A673 (cell line): ENCODE measurements around the gene NHS. TPM values are rescaled to one million over a fixed set of nuclear protein-coding genes. Genes with fewer than 3 reads are reported as not detected.
"Not testable (repeated sequence)": the region's sequence is repeated elsewhere in the genome, so short reads cannot be mapped to it uniquely, and the experiment has no call there.

Source experiments
- BruUV-seq: library from RNA; stranded (reverse); fragments of 400-500 nt; replicated peaks from 2 replicates; lab custom pipeline; 2021; lab: Mats Ljungman, UMichigan
- CTCF ChIA-PET: fragments of 300-600 bp; sonication (Branson Sonifier 250); formaldehyde crosslinking; loops from one replicate; lab custom pipeline; 2022; ENCODE audit warnings: antibody characterized with exemption; lab: Charles Lee
- POLR2A ChIA-PET: fragments of 300-600 bp; sonication (Branson Sonifier 250); formaldehyde crosslinking; loops from one replicate; lab custom pipeline; 2022; ENCODE audit warnings: antibody characterized with exemption; ENCODE audit not compliant: low non-redundant PET; lab: Charles Lee
- DNase-seq: peaks from one replicate; pipeline ENCODE4 v3.0.0-alpha.2; 2015; ENCODE audit warnings: low spot score
- H3K27ac ChIP-seq: fragments of 200-600 bp; sonication (generic); 2 replicates; pipeline ENCODE4 v1.5.1; 2016; ENCODE audit warnings: mixed run types, low read depth, mild to moderate bottlenecking, mixed read lengths, antibody characterized with exemption, low read length; ENCODE audit not compliant: poor library complexity, severe bottlenecking
- H3K27me3 ChIP-seq: fragments of 200-600 bp; sonication (generic); replicated peaks from 2 replicates; pipeline ENCODE4 v1.6.1; 2017; ENCODE audit warnings: mixed run types, low read depth, mild to moderate bottlenecking, mixed read lengths, antibody characterized with exemption, low read length; ENCODE audit not compliant: insufficient read depth, poor library complexity
- H3K36me3 ChIP-seq: fragments of 200-600 bp; sonication (generic); 2 replicates; pipeline ENCODE4 v1.6.1; 2016; ENCODE audit warnings: mixed run types, mild to moderate bottlenecking, mixed read lengths, antibody characterized with exemption, low read length; ENCODE audit not compliant: insufficient read depth, poor library complexity, severe bottlenecking
- H3K4me1 ChIP-seq: fragments of 200-600 bp; sonication (generic); 2 replicates; pipeline ENCODE4 v1.6.1; 2017; ENCODE audit warnings: mixed run types, mild to moderate bottlenecking, mixed read lengths, antibody characterized with exemption, low read length; ENCODE audit not compliant: insufficient read depth, poor library complexity, severe bottlenecking
- H3K4me3 ChIP-seq: fragments of 200-600 bp; sonication (generic); 2 replicates; pipeline ENCODE4 v1.5.1; 2016; ENCODE audit warnings: low read depth, mixed run types, mild to moderate bottlenecking, mixed read lengths, low read length; ENCODE audit not compliant: poor library complexity, severe bottlenecking
- H3K9me3 ChIP-seq: fragments of 200-600 bp; sonication (generic); 2 replicates; pipeline ENCODE4 v1.6.1; 2016; ENCODE audit warnings: mixed run types, low read depth, mild to moderate bottlenecking, mixed read lengths, antibody characterized with exemption, low read length; ENCODE audit not compliant: poor library complexity, severe bottlenecking
- EZH2 ChIP-seq: fragments of 200-600 bp; sonication (generic); IDR thresholded peaks from 2 replicates; pipeline ENCODE4 v1.6.1; 2017; ENCODE audit warnings: borderline replicate concordance, low read depth, mild to moderate bottlenecking, mixed read lengths, antibody characterized with exemption, low read length; ENCODE audit not compliant: poor library complexity, severe bottlenecking
- intact Hi-C: fragments of 100-400 bp; cut with micrococcal nuclease; formaldehyde crosslinking; loops from one replicate; pipeline ENCODE4 v1.10.0; 2022; ENCODE audit not compliant: unreplicated experiment
- total RNA-seq: library from RNA; stranded (reverse); gene quantifications from 2 replicates; pipeline ENCODE4 v1.2.3, GENCODE V29; 2021
- TF ChIP-seq, protein P1 (sequence below): fragments of 300-800, 200-600 bp; sonication (generic); conservative IDR thresholded peaks from 2 replicates; pipeline ENCODE4 v1.5.1; 2017; ENCODE audit warnings: low read depth, mild to moderate bottlenecking, antibody characterized with exemption, low read length, moderate library complexity, mixed read lengths

NHS gene
- total RNA-seq, 1 experiment from 2014 or later: 0.37 TPM

GRCh38 chrX:17567821-17568220, 192.8 kb downstream of the NHS start:
- no peak overlapping the region for H3K27ac ChIP-seq
- no peak for DNase-seq
- intact Hi-C loops: no loop called here
- TF ChIP-seq, protein P1, sequence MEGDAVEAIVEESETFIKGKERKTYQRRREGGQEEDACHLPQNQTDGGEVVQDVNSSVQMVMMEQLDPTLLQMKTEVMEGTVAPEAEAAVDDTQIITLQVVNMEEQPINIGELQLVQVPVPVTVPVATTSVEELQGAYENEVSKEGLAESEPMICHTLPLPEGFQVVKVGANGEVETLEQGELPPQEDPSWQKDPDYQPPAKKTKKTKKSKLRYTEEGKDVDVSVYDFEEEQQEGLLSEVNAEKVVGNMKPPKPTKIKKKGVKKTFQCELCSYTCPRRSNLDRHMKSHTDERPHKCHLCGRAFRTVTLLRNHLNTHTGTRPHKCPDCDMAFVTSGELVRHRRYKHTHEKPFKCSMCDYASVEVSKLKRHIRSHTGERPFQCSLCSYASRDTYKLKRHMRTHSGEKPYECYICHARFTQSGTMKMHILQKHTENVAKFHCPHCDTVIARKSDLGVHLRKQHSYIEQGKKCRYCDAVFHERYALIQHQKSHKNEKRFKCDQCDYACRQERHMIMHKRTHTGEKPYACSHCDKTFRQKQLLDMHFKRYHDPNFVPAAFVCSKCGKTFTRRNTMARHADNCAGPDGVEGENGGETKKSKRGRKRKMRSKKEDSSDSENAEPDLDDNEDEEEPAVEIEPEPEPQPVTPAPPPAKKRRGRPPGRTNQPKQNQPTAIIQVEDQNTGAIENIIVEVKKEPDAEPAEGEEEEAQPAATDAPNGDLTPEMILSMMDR: no peak
- H3K4me3 ChIP-seq: no peak overlapping the region
- no peaks in the 10 kb centered on the region for H3K27me3 ChIP-seq
- no peaks in the 10 kb centered on the region for H3K36me3 ChIP-seq
- POLR2A ChIA-PET: no interaction called here
- H3K4me1 ChIP-seq: no peaks in the 10 kb centered on the region
- no TSS peak for BruUV-seq
- CTCF ChIA-PET: no interaction called here
- H3K9me3 ChIP-seq: no peaks in the 10 kb centered on the region

- BruUV-seq, H3K4me3 ChIP-seq, DNase-seq, POLR2A ChIA-PET, H3K27ac ChIP-seq, H3K4me1 ChIP-seq, intact Hi-C loops, H3K9me3 ChIP-seq, H3K27me3 ChIP-seq, CTCF ChIA-PET, H3K36me3 ChIP-seq: not testable (repeated sequence)
These were observed 193.8 kb downstream of the NHS start for GRCh38 chrX:17568804-17569203.

DNA sequence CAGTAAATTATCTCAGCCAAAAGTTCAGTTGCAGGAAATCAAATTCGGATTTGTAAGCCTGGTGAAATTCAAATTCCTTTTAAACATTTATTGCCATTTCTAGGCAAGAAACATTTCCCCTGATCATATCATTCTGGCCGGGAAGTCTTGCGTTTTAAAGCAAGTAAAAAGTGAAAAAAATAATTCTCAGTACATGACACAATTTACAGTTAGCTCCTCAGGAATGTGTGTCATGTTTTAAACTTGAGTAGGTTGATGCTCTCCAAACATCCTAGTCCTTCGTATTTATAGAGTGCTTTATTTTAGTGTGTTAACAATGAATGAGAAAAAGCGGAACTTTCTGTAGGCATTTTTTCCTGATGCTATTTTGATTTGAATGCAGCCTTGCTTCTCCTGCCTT, 204.0 kb downstream of the NHS start:
- no peaks in the 10 kb centered on the region for H3K9me3 ChIP-seq
- BruUV-seq: no TSS peak
- H3K36me3 ChIP-seq: no peaks in the 10 kb centered on the region
- ChIA-PET POLR2A (no interaction called here), CTCF (no interaction called here)
- no peak overlapping the region for H3K27ac ChIP-seq
- DNase-seq: no peak
- TF ChIP-seq EZH2: no peak
- peaks cover 23% of the 10 kb centered on the region for H3K27me3 ChIP-seq
- H3K4me3 ChIP-seq: no peak overlapping the region
- intact Hi-C loops: no loop called here
- H3K4me1 ChIP-seq: peaks cover 13% of the 10 kb centered on the region

DNA sequence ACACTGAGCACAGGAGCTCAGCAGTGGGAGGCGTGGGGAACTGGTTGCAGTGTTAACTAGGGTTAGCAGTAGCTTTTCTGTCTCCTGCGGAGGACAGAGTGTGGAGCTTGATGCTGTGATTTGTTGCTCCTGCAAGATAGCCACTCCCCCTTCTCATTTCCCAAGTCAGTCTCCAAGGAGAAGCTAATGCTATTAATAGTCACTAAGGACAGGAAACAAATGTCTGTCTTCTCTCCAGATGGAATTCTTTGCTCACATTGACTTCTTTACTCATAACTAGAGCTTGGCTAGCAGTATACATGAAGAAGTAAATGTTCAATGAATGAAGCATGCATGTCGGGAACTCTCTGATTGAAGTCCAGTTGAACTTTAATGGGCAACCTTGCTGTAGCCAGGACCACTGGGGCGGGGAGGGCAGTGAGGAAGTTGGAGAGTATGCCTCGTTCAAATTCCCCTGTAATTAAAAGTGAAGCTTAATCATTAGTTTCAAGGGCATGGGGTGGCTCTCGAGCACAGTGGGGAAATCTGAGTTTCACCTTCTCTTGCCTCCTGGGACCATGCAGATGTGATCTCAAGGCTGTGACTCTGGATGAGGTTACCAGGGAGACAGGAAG, 205.6 kb downstream of the NHS start:
- CTCF ChIA-PET: interaction anchor here (0.9 kb wide), 1 partner anchor 10 kb away, joined by 3 read pairs; no protein-coding TSS in a partner anchor
- DNase-seq: peak; percentile 68
- no TSS peak for BruUV-seq
- POLR2A ChIA-PET: no interaction called here
- H3K27ac ChIP-seq: no peak overlapping the region
- TF ChIP-seq, protein P1: no peak
- TF ChIP-seq EZH2: no peak
- peaks cover 19% of the 10 kb centered on the region for H3K4me1 ChIP-seq
- H3K36me3 ChIP-seq: no peaks in the 10 kb centered on the region
- intact Hi-C loops: no loop called here
- H3K27me3 ChIP-seq: peaks cover 23% of the 10 kb centered on the region
- H3K4me3 ChIP-seq: no peak overlapping the region
- H3K9me3 ChIP-seq: no peaks in the 10 kb centered on the region
